OCI-LY3 (cell line): ENCODE data around the gene CHIT1.
"Not testable (repeated sequence)": the region's sequence is repeated elsewhere in the genome, so short reads cannot be mapped to it uniquely, and the experiment has no call there.

Source experiments
- H2AFZ ChIP-seq: fragments of 200-600, 300-600 bp; shearing (Covaris generic); 2 replicates; pipeline ENCODE4 v1.6.0; 2014; ENCODE audit warnings: antibody characterized with exemption, low read depth, low read length
- H3K27ac ChIP-seq: fragments of 200-600, 300-600 bp; sonication (generic); 2 replicates; pipeline ENCODE4 v1.5.1; 2014; ENCODE audit warnings: mild to moderate bottlenecking, low read length, moderate library complexity, mixed read lengths
- H3K27me3 ChIP-seq: fragments of 200-600, 300-600 bp; sonication (generic); 2 replicates; pipeline ENCODE4 v1.6.1; 2014; ENCODE audit warnings: low read depth, low read length, mixed read lengths
- H3K36me3 ChIP-seq: fragments of 200-600, 300-600 bp; sonication (generic); replicated peaks from 2 replicates; pipeline ENCODE3; 2014; ENCODE audit warnings: low read depth, low read length, mixed read lengths
- H3K4me1 ChIP-seq: fragments of 300-600, 200-600 bp; sonication (generic); 2 replicates; pipeline ENCODE4 v1.6.1; 2014; ENCODE audit warnings: low read length, mixed read lengths
- H3K4me2 ChIP-seq: fragments of 200-600, 300-600 bp; sonication (generic); 2 replicates; pipeline ENCODE4 v1.6.1; 2014; ENCODE audit warnings: low read length, mixed read lengths
- H3K4me3 ChIP-seq: fragments of 300-600, 200-600 bp; sonication (generic); 2 replicates; pipeline ENCODE4 v1.5.1; 2014; ENCODE audit warnings: antibody characterized with exemption, mild to moderate bottlenecking, low read length, moderate library complexity
- H3K79me2 ChIP-seq: fragments of 300-600, 200-600 bp; shearing (Covaris generic); 2 replicates; pipeline ENCODE4 v1.6.1; 2014; ENCODE audit warnings: mild to moderate bottlenecking, low read length, mixed read lengths
- H3K9ac ChIP-seq: fragments of 300-600, 200-600 bp; shearing (Covaris generic); 2 replicates; pipeline ENCODE4 v1.6.0; 2014; ENCODE audit warnings: mild to moderate bottlenecking, low read length, moderate library complexity
- H3K9me3 ChIP-seq: fragments of 200-600, 300-600 bp; shearing (Covaris generic); 2 replicates; pipeline ENCODE4 v1.6.1; 2014; ENCODE audit warnings: low read length, mixed read lengths; ENCODE audit not compliant: insufficient read depth
- H4K20me1 ChIP-seq: fragments of 200-600, 300-600 bp; sonication (generic); 2 replicates; pipeline ENCODE4 v1.6.1; 2016; ENCODE audit warnings: low read length, mixed read lengths; ENCODE audit not compliant: insufficient read depth
- EZH2phosphoT487 ChIP-seq: fragments of 200-600 bp; shearing (Covaris generic); IDR thresholded peaks from 2 replicates; pipeline ENCODE4 v1.6.1; 2018; ENCODE audit warnings: antibody characterized with exemption, mixed run types, low read depth
- TF ChIP-seq, protein P1 (sequence below): fragments of 200-600, 300-600 bp; sonication (generic); IDR thresholded peaks from 2 replicates; pipeline ENCODE4 v1.5.1; 2014; ENCODE audit warnings: antibody characterized with exemption, low read length, low read depth

Gene CHIT1

DNA sequence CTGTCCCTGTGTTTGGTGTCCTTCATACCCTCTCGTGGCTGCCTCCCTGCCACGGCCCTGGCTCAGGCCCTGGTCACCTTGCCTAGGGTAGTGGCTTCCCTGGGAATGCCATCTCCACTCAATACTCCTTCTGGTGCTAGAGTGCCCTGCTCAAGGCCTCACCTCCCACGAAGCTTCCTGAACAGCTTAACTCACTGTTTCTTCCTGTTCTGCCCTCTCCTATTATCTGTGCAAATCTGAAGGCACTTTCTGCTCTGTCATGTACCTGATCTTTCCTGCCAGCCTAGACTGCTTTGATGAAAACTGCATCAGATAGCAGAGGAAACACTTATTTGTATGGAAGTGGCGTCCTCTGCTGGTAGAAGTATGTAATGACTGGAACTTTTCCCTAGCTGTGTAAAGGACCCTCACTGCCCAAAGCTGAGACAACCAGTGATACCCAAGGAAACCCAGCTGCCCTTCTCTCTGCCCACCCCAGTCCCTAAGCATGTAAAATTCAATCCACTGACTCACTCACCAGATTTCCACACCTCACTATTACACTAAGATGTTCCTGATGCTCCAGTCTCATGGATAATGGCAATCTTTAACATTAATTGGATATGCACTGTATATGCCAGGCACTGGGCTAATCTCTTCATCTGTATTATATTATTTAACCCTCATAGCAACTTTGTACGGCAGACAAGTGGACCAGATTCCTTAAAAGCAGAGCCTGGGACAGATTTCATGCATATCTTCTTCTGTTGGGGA, 39.6 kb upstream of the CHIT1 start:
- Histone ChIP-seq H3K9me3 (no peaks in the 10 kb centered on the region), H2AFZ (peak overlapping the region; percentile 39; the same call in 1 of the 2 replicates), H3K4me3 (no peak overlapping the region), H3K27ac (no peak overlapping the region), H3K4me1 (peaks cover 47% of the 10 kb centered on the region), H3K79me2 (no peaks in the 10 kb centered on the region), H4K20me1 (no peaks in the 10 kb centered on the region), H3K9ac (no peak overlapping the region), H3K36me3 (no peaks in the 10 kb centered on the region), H3K27me3 (peaks cover 12% of the 10 kb centered on the region), H3K4me2 (no peak overlapping the region)
- no peak for TF ChIP-seq EZH2phosphoT487
- TF ChIP-seq, protein P1, sequence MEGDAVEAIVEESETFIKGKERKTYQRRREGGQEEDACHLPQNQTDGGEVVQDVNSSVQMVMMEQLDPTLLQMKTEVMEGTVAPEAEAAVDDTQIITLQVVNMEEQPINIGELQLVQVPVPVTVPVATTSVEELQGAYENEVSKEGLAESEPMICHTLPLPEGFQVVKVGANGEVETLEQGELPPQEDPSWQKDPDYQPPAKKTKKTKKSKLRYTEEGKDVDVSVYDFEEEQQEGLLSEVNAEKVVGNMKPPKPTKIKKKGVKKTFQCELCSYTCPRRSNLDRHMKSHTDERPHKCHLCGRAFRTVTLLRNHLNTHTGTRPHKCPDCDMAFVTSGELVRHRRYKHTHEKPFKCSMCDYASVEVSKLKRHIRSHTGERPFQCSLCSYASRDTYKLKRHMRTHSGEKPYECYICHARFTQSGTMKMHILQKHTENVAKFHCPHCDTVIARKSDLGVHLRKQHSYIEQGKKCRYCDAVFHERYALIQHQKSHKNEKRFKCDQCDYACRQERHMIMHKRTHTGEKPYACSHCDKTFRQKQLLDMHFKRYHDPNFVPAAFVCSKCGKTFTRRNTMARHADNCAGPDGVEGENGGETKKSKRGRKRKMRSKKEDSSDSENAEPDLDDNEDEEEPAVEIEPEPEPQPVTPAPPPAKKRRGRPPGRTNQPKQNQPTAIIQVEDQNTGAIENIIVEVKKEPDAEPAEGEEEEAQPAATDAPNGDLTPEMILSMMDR, result peak; percentile 98

DNA sequence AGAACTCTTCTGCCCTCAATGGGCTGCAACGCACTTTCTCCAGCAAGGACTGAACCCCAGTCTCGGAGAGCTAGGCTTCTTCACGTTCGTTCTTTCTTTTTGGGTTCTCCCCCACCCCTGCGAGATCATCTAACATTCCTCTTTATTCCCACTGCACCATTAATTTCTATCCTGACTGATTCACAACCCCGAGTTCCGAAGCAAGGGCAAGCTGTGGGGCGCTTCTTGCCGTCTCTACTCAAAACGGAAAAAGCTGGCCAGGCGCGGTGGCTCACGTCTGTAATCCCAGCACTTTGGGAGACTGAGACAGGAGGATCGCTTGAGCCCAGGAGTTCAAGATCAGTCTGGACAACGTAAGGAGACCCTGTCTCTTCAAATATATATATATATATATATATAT, 38.4 kb upstream of the CHIT1 start:
- Histone ChIP-seq H3K36me3 (no peaks in the 10 kb centered on the region), H4K20me1 (no peaks in the 10 kb centered on the region), H2AFZ (peak overlapping the region; percentile 97), H3K27me3 (peaks cover 14% of the 10 kb centered on the region), H3K9ac (peak overlapping the region; percentile 74), H3K79me2 (no peaks in the 10 kb centered on the region), H3K9me3 (no peaks in the 10 kb centered on the region), H3K4me3 (peak overlapping the region; percentile 85), H3K4me2 (peak overlapping the region; percentile 86), H3K4me1 (peaks cover 47% of the 10 kb centered on the region), H3K27ac (no peak overlapping the region)
- TF ChIP-seq, protein P1, result no peak
- TF ChIP-seq EZH2phosphoT487, result no peak

DNA sequence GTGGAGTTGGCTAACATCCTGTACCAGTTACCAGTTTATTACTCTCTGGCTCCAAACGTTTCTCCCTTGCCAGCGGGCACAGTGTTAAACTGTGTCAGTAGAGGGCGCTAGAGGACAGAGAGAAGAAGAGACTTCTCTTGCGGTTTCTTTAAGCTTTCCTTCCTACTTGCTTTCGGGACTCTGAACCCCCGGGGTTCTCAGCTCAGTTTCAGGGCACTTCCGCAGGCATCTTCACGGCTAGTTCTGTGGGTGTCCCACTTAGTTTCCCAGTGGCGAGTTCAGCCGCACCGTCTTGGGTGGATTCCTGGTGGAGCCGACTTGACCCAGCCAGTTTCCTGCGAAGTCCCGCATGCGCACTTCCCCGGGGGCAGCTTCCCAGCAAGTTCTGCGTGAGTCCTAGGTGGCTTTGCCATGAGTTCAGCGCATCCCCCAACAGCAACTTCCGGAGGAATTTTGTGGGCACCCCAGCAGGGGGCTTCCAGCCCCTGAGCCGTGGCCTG, 37.9 kb upstream of the CHIT1 start:
- H3K4me3 ChIP-seq, result peak overlapping the region; percentile 85
- H2AFZ ChIP-seq, result peak overlapping the region; percentile 97
- H3K9me3 ChIP-seq, result no peaks in the 10 kb centered on the region
- H3K36me3 ChIP-seq, result no peaks in the 10 kb centered on the region
- peaks cover 17% of the 10 kb centered on the region for H3K27me3 ChIP-seq
- H3K79me2 ChIP-seq, result no peaks in the 10 kb centered on the region
- H3K27ac ChIP-seq, result no peak overlapping the region
- H3K9ac ChIP-seq, result peak overlapping the region; percentile 74
- H3K4me1 ChIP-seq, result peaks cover 41% of the 10 kb centered on the region
- H4K20me1 ChIP-seq, result no peaks in the 10 kb centered on the region
- peak overlapping the region; percentile 86 for H3K4me2 ChIP-seq
- TF ChIP-seq EZH2phosphoT487, result no peak
- TF ChIP-seq, protein P1, result peak; percentile 98

DNA sequence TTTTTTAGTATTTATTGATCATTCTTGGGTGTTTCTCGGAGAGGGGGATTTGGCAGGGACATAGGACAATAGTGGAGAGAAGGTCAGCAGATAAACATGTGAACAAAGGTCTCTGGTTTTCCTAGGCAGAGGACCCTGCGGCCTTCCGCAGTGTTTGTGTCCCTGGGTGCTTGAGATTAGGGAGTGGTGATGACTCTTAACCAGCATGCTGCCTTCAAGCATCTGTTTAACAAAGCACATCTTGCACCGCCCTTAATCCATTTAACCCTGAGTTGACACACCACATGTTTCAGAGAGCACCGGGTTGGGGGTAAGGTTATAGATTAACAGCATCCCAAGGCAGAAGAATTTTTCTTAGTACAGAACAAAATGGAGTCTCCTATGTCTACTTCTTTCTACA, 36.7 kb upstream of the CHIT1 start:
- not testable (repeated sequence) for H3K9me3 ChIP-seq, H2AFZ ChIP-seq, H3K79me2 ChIP-seq, H4K20me1 ChIP-seq, H3K36me3 ChIP-seq, H3K9ac ChIP-seq, H3K4me3 ChIP-seq, H3K27ac ChIP-seq
- Histone ChIP-seq H3K4me1 (peaks cover 35% of the 10 kb centered on the region), H3K4me2 (peak overlapping the region; percentile 30; the same call in 1 of the 2 replicates), H3K27me3 (peaks cover 17% of the 10 kb centered on the region)
